ENCODE measurements around the gene IFNA2. TPM values are rescaled to one million over a fixed set of nuclear protein-coding genes. Genes with fewer than 3 reads are reported as not detected.
A peak's percentile ranks its signal among the peaks of the same experiment; 100 is the strongest.

IFNA2 gene
- total and polyA plus RNA-seq, 4 donors, result not detected

DNA sequence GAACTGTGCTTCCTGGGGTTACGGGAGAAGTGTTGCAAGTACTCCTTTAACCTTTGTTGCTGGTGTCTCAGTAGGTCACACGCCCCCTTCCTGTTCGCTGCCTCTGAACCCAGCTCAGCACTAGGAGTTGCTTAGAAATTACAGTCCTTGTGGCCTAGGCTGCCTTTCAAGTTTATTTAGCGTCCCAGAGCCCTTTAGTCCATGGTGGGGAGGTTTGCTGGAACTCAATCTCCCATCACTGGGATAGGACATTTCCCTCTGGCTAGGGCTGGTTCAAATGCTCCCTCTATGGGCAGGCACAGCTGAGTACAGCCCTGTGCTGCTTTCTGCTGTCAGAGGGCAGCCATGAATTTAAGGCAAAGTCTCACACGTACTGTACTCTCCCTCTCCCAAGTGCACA lies 28.4 kb upstream of the IFNA2 start:
- H3K4me3 ChIP-seq (ENCODE audit: low read length in 2 of 2), result no peak overlapping the region
- H3K9me3 ChIP-seq (ENCODE audit: control insufficient read depth, low read length), result no peaks in the 10 kb centered on the region
- WGBS, 2 donors, result 67 to 77% methylated on average over 5 of the region's 5 CpGs
- no peaks in the 10 kb centered on the region for H3K4me1 ChIP-seq (ENCODE audit: control insufficient read depth in 1 of 2, insufficient read depth in 2 of 2, low read length in 2 of 2)
- no peaks in the 10 kb centered on the region for H3K36me3 ChIP-seq (ENCODE audit: control insufficient read depth in 1 of 2, insufficient read depth in 2 of 2, low read length in 1 of 2)
- no peak overlapping the region for H3K27ac ChIP-seq (ENCODE audit: low read depth in 1 of 2, low read length in 2 of 2)
- peak; percentile 36 for ATAC-seq (ENCODE audit: low FRiP score)
- no peaks in the 10 kb centered on the region for H3K27me3 ChIP-seq (ENCODE audit: control insufficient read depth in 1 of 2, insufficient read depth in 2 of 2, low read length in 1 of 2)
- intact Hi-C loops (cut with DNase I), result no loop called here
- no peak for DNase-seq

DNA sequence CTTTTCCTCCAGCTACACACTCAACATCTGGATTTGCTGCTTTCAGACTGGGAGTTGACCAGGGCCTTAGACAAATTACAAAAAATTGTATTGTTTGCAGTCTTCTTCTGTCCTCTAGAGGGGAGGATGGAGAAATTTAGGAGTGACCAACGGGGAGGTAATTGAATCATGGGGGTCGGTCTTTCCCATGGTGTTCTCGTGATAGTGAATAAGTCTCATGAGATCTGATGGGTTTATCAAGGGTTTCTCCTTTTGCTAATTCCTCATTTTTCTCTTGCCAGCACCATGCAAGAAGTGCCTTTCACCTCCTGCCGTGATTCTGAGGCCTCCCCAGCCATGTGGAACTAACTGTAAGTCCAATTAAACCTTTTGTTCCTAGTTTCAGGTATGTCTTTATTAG lies 28.0 kb upstream of the IFNA2 start:
- DNase-seq (no peak), ATAC-seq (ENCODE audit: low FRiP score) (no peak)
- 76 to 87% methylated on average over 4 of the region's 4 CpGs for WGBS, 2 donors
- Histone ChIP-seq H3K36me3 (ENCODE audit: control insufficient read depth in 1 of 2, insufficient read depth in 2 of 2, low read length in 1 of 2) (no peaks in the 10 kb centered on the region), H3K4me3 (ENCODE audit: low read length in 2 of 2) (no peak overlapping the region), H3K27ac (ENCODE audit: low read depth in 1 of 2, low read length in 2 of 2) (no peak overlapping the region), H3K9me3 (ENCODE audit: control insufficient read depth, low read length) (no peaks in the 10 kb centered on the region), H3K27me3 (ENCODE audit: control insufficient read depth in 1 of 2, insufficient read depth in 2 of 2, low read length in 1 of 2) (no peaks in the 10 kb centered on the region), H3K4me1 (ENCODE audit: control insufficient read depth in 1 of 2, insufficient read depth in 2 of 2, low read length in 2 of 2) (no peaks in the 10 kb centered on the region)
- intact Hi-C loops (cut with DNase I), result no loop called here

DNA sequence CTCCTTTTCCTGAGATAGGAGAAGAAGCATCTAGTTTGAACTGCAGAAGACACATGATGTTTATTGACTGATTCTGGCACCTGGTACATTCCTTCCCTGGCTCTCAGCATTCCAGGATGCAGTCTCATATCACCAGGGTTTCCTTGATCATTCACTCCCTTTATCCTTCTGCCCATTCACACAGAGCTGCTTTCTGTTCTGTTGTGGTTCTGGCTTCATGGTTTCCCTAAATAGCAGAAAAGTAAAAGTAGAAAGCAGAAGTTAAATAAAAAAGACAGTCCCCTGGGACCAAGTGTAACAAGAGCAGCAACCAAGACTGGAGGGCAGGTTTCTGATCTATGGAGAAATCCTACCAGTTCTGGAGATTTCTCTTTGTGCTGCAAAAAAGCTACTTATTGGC lies 26.9 kb upstream of the IFNA2 start:
- no peak for ATAC-seq (ENCODE audit: low FRiP score)
- Histone ChIP-seq H3K27ac (ENCODE audit: low read depth in 1 of 2, low read length in 2 of 2) (no peak overlapping the region), H3K9me3 (ENCODE audit: control insufficient read depth, low read length) (no peaks in the 10 kb centered on the region), H3K27me3 (ENCODE audit: control insufficient read depth in 1 of 2, insufficient read depth in 2 of 2, low read length in 1 of 2) (no peaks in the 10 kb centered on the region), H3K36me3 (ENCODE audit: control insufficient read depth in 1 of 2, insufficient read depth in 2 of 2, low read length in 1 of 2) (no peaks in the 10 kb centered on the region), H3K4me1 (ENCODE audit: control insufficient read depth in 1 of 2, insufficient read depth in 2 of 2, low read length in 2 of 2) (no peaks in the 10 kb centered on the region), H3K4me3 (ENCODE audit: low read length in 2 of 2) (no peak overlapping the region)
- no peak for DNase-seq
- intact Hi-C loops (cut with DNase I), result no loop called here

DNA sequence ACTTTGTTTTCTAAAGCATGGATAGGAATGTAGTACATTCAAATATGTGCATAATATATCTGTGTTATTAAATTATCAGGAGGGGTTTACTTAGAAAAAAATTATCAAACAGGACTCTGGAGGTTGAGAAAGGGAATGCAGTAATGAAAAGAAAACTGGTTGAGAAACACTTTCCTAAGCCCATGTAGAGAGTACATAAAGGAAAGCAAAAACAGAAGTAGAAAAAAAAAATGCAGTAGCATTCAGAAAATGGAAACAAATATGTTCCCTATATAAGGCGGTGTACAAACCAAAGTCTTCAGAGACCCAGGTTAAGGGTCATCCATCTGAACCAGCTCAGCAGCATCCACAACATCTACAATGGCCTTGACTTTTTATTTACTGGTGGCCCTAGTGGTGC lies 23.6 kb upstream of the IFNA2 start, which contains the start of gene IFNA8:
TSS of gene IFNA8 (plus strand) at position 301 of the 400 bp plus-strand sequence. CDS start at position 361, 60 bp downstream.
- Histone ChIP-seq H3K36me3 (ENCODE audit: control insufficient read depth in 1 of 2, insufficient read depth in 2 of 2, low read length in 1 of 2) (no peaks in the 10 kb centered on the region), H3K4me3 (ENCODE audit: low read length in 2 of 2) (no peak within 1 kb of the TSS), H3K27ac (ENCODE audit: low read depth in 1 of 2, low read length in 2 of 2) (no peak within 1 kb of the TSS), H3K9me3 (ENCODE audit: control insufficient read depth, low read length) (no peaks in the 10 kb centered on the region), H3K4me1 (ENCODE audit: control insufficient read depth in 1 of 2, insufficient read depth in 2 of 2, low read length in 2 of 2) (no peaks in the 10 kb centered on the region), H3K27me3 (ENCODE audit: control insufficient read depth in 1 of 2, insufficient read depth in 2 of 2, low read length in 1 of 2) (no peaks in the 10 kb centered on the region)
- ATAC-seq (ENCODE audit: low FRiP score) (no peak), DNase-seq (no peak)
- 92 to 93% methylated on average over 1 of the region's 1 CpG for WGBS, 2 donors
- intact Hi-C loops (cut with DNase I), result no loop called here

DNA sequence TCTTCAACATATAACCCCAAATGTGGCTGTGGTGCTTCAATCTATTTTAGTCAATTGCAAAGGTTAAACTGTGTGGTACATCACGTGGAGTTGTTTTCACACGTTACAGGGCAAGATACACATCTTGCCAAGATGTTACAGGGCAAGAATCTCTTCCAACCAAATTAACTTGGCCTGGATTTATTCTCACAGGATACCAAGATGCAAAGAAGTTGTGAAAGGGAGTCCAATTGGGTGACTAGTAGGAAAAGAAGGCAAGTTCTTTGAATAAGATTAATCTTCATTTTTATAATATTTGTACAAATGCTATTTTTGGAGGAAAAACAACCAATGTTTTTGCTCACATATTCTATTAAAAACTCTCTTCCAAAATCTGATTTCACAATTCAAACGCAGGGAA lies 18.9 kb upstream of the IFNA2 start:
- H3K36me3 ChIP-seq (ENCODE audit: control insufficient read depth in 1 of 2, insufficient read depth in 2 of 2, low read length in 1 of 2), result no peaks in the 10 kb centered on the region
- DNase-seq, result no peak
- no peaks in the 10 kb centered on the region for H3K4me1 ChIP-seq (ENCODE audit: control insufficient read depth in 1 of 2, insufficient read depth in 2 of 2, low read length in 2 of 2)
- intact Hi-C loops (cut with DNase I), result no loop called here
- no peak overlapping the region for H3K4me3 ChIP-seq (ENCODE audit: low read length in 2 of 2)
- H3K27me3 ChIP-seq (ENCODE audit: control insufficient read depth in 1 of 2, insufficient read depth in 2 of 2, low read length in 1 of 2), result peaks cover 0 to 2% of the 10 kb centered on the region in 2 donors
- no peak for ATAC-seq (ENCODE audit: low FRiP score)
- H3K27ac ChIP-seq (ENCODE audit: low read depth in 1 of 2, low read length in 2 of 2), result no peak overlapping the region
- WGBS, 2 donors, result 5 to 6% methylated on average over 3 of the region's 3 CpGs
- no peaks in the 10 kb centered on the region for H3K9me3 ChIP-seq (ENCODE audit: control insufficient read depth, low read length)

DNA sequence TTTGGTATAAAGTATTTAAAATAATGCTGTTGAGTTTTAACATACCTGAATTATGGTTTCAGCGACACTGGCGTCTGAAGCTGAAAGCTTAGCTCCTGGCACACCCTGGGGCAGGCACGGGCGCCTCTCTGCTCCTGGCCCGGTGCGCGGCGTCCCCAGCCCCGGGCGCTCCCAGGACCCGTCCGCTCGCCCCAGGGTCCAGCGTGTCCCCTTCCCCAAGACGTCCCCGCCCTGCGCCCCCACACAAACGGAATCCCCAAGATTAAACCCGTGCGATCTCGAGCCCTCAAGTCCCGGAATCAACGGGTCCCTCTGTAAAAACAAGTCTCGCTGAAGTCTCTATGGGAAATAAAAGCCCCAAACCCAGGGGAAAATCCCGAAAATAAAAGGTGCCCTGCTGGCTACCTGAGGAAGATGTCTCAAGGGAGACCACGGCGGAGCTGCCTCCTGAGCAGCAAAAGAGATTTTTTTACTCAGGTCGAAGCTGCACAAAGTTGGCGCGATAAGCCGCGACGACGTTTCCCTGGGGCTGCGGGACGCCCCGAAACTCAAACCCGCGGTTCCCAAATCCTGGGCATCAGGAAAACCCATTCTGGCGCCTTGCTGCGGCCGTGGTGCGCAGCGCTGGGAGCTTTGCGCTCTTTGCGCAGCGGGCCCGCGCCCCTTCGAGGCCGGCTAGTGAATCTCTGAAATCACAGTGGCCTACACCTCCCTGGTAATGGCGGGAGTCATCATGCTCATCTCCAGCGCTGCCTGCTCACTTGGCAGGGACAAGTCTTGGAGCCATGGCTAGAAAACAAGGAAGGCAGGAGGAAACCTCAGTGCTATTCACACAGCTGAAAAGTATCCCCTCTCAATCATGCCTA lies 17.4 kb upstream of the IFNA2 start:
- intact Hi-C loops (cut with DNase I), result no loop called here
- H3K9me3 ChIP-seq (ENCODE audit: control insufficient read depth, low read length), result no peaks in the 10 kb centered on the region
- DNase-seq (peak in 1 of 2 donors; percentile 71), ATAC-seq (ENCODE audit: low FRiP score) (peak; percentile 50)
- no peaks in the 10 kb centered on the region for H3K36me3 ChIP-seq (ENCODE audit: control insufficient read depth in 1 of 2, insufficient read depth in 2 of 2, low read length in 1 of 2)
- no peak overlapping the region for H3K4me3 ChIP-seq (ENCODE audit: low read length in 2 of 2)
- 4 to 5% methylated on average over 53 of the region's 53 CpGs for WGBS, 2 donors
- H3K27ac ChIP-seq (ENCODE audit: low read depth in 1 of 2, low read length in 2 of 2), result no peak overlapping the region
- H3K4me1 ChIP-seq (ENCODE audit: control insufficient read depth in 1 of 2, insufficient read depth in 2 of 2, low read length in 2 of 2), result no peaks in the 10 kb centered on the region
- peaks cover 0 to 2% of the 10 kb centered on the region in 2 donors for H3K27me3 ChIP-seq (ENCODE audit: control insufficient read depth in 1 of 2, insufficient read depth in 2 of 2, low read length in 1 of 2)

DNA sequence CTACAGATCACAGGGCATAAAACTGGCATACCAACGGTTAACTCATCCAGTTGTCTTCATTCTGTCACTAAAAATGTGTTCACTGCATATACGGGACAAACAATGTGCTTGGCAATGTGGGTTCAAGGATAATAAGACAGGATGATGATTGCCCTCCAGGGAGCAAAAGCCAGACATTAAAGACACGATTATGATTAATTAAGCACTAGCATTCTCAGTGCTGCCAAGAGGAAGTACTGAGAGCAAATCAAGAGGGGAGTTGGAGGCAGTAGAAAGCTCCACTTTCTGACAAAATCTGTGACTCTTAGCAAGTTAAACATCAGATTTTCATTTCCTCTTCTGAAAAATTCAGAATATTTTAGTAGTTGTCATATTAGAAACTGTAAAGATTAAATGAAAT lies 14.8 kb upstream of the IFNA2 start:
- Histone ChIP-seq H3K9me3 (ENCODE audit: control insufficient read depth, low read length) (no peaks in the 10 kb centered on the region), H3K27me3 (ENCODE audit: control insufficient read depth in 1 of 2, insufficient read depth in 2 of 2, low read length in 1 of 2) (peaks cover 0 to 2% of the 10 kb centered on the region in 2 donors), H3K4me3 (ENCODE audit: low read length in 2 of 2) (no peak overlapping the region), H3K27ac (ENCODE audit: low read depth in 1 of 2, low read length in 2 of 2) (no peak overlapping the region), H3K36me3 (ENCODE audit: control insufficient read depth in 1 of 2, insufficient read depth in 2 of 2, low read length in 1 of 2) (no peaks in the 10 kb centered on the region), H3K4me1 (ENCODE audit: control insufficient read depth in 1 of 2, insufficient read depth in 2 of 2, low read length in 2 of 2) (no peaks in the 10 kb centered on the region)
- whole genome bisulfite sequencing, 2 donors, result 36 to 43% methylated on average over 3 of the region's 3 CpGs
- DNase-seq (no peak), ATAC-seq (ENCODE audit: low FRiP score) (no peak)
- intact Hi-C loops (cut with DNase I), result loop anchor here in 1 of 2 donors (5.0 kb wide), 1 partner anchor 68 kb away; no protein-coding TSS in a partner anchor

DNA sequence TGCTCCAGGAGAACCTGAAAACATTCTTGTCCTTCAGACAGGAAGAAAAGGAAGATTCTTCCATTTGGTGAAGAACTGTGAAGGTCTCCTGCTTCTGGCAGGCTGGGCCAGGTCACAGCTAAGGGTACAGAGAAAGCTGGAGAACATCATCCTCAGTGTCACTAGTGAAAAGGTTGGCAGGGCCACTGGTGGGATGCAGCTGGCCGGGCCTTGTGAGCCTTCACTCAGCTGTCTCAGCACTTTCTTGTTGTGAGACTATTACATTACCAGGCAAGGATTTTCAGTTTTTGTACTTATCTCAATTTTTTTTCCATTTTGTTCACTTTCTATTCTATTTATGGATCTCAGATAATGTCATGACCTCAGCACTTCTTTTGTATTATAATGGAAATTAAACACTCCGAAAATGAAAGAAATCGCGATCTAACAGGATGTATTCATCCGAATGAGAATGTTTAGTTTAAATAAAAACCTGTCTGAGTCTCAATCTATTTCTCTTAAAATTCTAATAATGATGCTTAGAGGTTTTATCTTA lies 13.8 kb upstream of the IFNA2 start:
- H3K4me3 ChIP-seq (ENCODE audit: low read length in 2 of 2), result no peak overlapping the region
- no peaks in the 10 kb centered on the region for H3K4me1 ChIP-seq (ENCODE audit: control insufficient read depth in 1 of 2, insufficient read depth in 2 of 2, low read length in 2 of 2)
- H3K9me3 ChIP-seq (ENCODE audit: control insufficient read depth, low read length), result no peaks in the 10 kb centered on the region
- H3K27me3 ChIP-seq (ENCODE audit: control insufficient read depth in 1 of 2, insufficient read depth in 2 of 2, low read length in 1 of 2), result peaks cover 0 to 2% of the 10 kb centered on the region in 2 donors
- WGBS, 2 donors, result 88 to 91% methylated on average over 5 of the region's 5 CpGs
- DNase-seq, result no peak
- ATAC-seq (ENCODE audit: low FRiP score), result no peak
- no peaks in the 10 kb centered on the region for H3K36me3 ChIP-seq (ENCODE audit: control insufficient read depth in 1 of 2, insufficient read depth in 2 of 2, low read length in 1 of 2)
- intact Hi-C loops (cut with DNase I), result loop anchor here in 1 of 2 donors (5.0 kb wide), 1 partner anchor 67 kb away; no protein-coding TSS in a partner anchor
- H3K27ac ChIP-seq (ENCODE audit: low read depth in 1 of 2, low read length in 2 of 2), result no peak overlapping the region

All from aorta (tissue), 5 donors.